ENCODE measurements around the gene NUDT3.

DNA sequence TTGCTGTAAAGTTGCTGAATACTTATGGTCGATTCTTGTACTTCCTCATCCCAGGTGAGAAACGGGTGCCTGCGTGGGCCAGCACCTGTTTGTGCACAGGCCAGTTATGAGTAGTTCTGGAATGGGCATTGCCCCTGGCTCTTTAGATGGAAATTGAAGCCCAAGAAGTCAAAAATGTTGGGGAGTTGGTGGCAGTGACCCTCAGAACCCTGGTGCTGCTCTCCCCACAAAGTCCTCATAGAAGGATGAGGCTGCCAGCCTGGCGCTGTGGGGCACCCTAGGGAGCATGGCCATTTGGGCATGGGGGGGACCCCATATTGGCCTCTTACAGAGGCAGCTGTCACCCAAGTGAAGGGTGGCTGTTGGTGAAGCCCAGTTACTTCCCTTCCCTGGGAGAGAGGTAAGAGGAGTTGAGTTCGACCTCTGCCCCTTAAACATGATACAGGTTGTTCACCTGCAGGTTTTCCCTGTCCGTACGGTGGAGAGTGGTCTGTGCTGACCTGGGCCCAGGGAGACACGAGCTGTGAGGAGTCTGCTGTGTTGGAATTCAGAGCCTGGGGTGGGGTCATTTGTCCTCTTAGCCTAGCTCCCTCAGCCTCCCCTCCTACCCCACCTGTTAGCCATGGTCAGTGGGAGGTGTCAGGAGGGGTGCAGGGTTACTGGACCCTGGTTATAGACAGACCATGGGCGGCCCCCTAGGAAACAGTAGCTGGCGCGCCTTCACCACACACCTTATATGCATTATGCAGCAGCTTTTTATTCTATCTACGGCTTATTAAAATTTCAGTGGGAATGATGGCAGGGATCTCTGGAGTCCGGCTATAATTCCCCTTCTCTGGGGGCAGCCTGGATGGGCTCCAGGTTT is 150.9 kb downstream of the NUDT3 start:
- TF ChIP-seq POLR2A (conservative IDR thresholded peaks at IDR 0.05) (no peak; the same call in none of the 2 replicates), CHD2 (IDR thresholded peaks at IDR 0.05; ENCODE audit: low read depth, low read length) (no peak), ZC3H4 (CRISPR knock-in tag; IDR thresholded peaks at IDR 0.05; ENCODE audit: borderline replicate concordance) (no peak), ELF2 (CRISPR knock-in tag; IDR thresholded peaks at IDR 0.05) (no peak), NEUROD1 (IDR thresholded peaks at IDR 0.05; ENCODE audit: borderline replicate concordance, low read depth, low read length, partially characterized antibody) (no peak), POLR3A (IDR thresholded peaks at IDR 0.05; ENCODE audit: borderline replicate concordance, extremely low read depth, insufficient read depth, insufficient read length) (no peak)
- TF ChIP-seq, protein P1, sequence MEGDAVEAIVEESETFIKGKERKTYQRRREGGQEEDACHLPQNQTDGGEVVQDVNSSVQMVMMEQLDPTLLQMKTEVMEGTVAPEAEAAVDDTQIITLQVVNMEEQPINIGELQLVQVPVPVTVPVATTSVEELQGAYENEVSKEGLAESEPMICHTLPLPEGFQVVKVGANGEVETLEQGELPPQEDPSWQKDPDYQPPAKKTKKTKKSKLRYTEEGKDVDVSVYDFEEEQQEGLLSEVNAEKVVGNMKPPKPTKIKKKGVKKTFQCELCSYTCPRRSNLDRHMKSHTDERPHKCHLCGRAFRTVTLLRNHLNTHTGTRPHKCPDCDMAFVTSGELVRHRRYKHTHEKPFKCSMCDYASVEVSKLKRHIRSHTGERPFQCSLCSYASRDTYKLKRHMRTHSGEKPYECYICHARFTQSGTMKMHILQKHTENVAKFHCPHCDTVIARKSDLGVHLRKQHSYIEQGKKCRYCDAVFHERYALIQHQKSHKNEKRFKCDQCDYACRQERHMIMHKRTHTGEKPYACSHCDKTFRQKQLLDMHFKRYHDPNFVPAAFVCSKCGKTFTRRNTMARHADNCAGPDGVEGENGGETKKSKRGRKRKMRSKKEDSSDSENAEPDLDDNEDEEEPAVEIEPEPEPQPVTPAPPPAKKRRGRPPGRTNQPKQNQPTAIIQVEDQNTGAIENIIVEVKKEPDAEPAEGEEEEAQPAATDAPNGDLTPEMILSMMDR (IDR thresholded peaks at IDR 0.05 in 2 of 3, conservative IDR thresholded peaks at IDR 0.05 in 1 of 3; ENCODE audit: insufficient read depth in 2 of 3, low read depth in 1 of 3, low read length in 3 of 3), result no peak
- TF ChIP-seq, protein P2, sequence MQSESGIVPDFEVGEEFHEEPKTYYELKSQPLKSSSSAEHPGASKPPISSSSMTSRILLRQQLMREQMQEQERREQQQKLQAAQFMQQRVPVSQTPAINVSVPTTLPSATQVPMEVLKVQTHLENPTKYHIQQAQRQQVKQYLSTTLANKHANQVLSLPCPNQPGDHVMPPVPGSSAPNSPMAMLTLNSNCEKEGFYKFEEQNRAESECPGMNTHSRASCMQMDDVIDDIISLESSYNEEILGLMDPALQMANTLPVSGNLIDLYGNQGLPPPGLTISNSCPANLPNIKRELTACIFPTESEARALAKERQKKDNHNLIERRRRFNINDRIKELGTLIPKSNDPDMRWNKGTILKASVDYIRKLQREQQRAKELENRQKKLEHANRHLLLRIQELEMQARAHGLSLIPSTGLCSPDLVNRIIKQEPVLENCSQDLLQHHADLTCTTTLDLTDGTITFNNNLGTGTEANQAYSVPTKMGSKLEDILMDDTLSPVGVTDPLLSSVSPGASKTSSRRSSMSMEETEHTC (IDR thresholded peaks at IDR 0.05), result no peak
- TF ChIP-seq, protein P3, sequence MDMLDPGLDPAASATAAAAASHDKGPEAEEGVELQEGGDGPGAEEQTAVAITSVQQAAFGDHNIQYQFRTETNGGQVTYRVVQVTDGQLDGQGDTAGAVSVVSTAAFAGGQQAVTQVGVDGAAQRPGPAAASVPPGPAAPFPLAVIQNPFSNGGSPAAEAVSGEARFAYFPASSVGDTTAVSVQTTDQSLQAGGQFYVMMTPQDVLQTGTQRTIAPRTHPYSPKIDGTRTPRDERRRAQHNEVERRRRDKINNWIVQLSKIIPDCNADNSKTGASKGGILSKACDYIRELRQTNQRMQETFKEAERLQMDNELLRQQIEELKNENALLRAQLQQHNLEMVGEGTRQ (CRISPR knock-in tag; IDR thresholded peaks at IDR 0.05), result no peak
